H9 (cell line): Measurements from ENCODE around the gene DYTN. TPM values are rescaled to one million over a fixed set of nuclear protein-coding genes. Genes with fewer than 3 reads are reported as not detected.

Experiments
- DNase-seq: peaks from one replicate; pipeline ENCODE4 v3.0.0-alpha.2; 2017
- H2AFZ ChIP-seq: one replicate; pipeline ENCODE4 v1.6.1; 2013; ENCODE audit warnings: mild to moderate bottlenecking, low read length, control low read depth, moderate library complexity
- H2AK5ac ChIP-seq: 2 replicates; pipeline ENCODE4 v1.6.1; 2013; ENCODE audit warnings: low read length, control low read depth, mixed read lengths; ENCODE audit not compliant: insufficient read length
- H2BK120ac ChIP-seq: one replicate; pipeline ENCODE4 v1.6.1; 2013; ENCODE audit warnings: low read depth, mild to moderate bottlenecking, low read length, control low read depth, inconsistent platforms; ENCODE audit not compliant: poor library complexity, severe bottlenecking
- H2BK12ac ChIP-seq: 2 replicates; pipeline ENCODE4 v1.6.1; 2013; ENCODE audit warnings: low read length, control low read depth, mixed read lengths, low read depth; ENCODE audit not compliant: insufficient read length
- H2BK15ac ChIP-seq: 2 replicates; pipeline ENCODE4 v1.6.1; 2013; ENCODE audit warnings: low read depth, low read length, control low read depth
- H2BK20ac ChIP-seq: one replicate; pipeline ENCODE4 v1.6.1; 2013; ENCODE audit warnings: low read depth, mild to moderate bottlenecking, low read length, control low read depth, inconsistent platforms; ENCODE audit not compliant: poor library complexity, severe bottlenecking
- H2BK5ac ChIP-seq: 2 replicates; pipeline ENCODE4 v1.6.1; 2013; ENCODE audit warnings: low read length, control low read depth, mixed read lengths; ENCODE audit not compliant: insufficient read length
- H3K14ac ChIP-seq: 2 replicates; pipeline ENCODE4 v1.6.1; 2013; ENCODE audit warnings: low read length, control low read depth; ENCODE audit not compliant: insufficient read depth
- H3K18ac ChIP-seq: 2 replicates; pipeline ENCODE4 v1.6.1; 2013; ENCODE audit warnings: low read depth, mild to moderate bottlenecking, mixed read lengths, low read length, control low read depth; ENCODE audit not compliant: insufficient read length
- H3K23ac ChIP-seq: 2 replicates; pipeline ENCODE4 v1.6.1; 2013; ENCODE audit warnings: low read length, control low read depth, mixed read lengths, low read depth; ENCODE audit not compliant: insufficient read length
- H3K23me2 ChIP-seq: 2 replicates; pipeline ENCODE4 v1.6.1; 2013; ENCODE audit warnings: low read depth, mild to moderate bottlenecking, mixed read lengths, low read length, control low read depth; ENCODE audit not compliant: insufficient read length, poor library complexity, severe bottlenecking
- H3K27ac ChIP-seq: 2 replicates; pipeline ENCODE4 v1.5.1; 2013; ENCODE audit warnings: low read length, control low read depth, mixed read lengths, low read depth; ENCODE audit not compliant: insufficient read length
- H3K27me3 ChIP-seq: 2 replicates; pipeline ENCODE4 v1.6.1; 2013; ENCODE audit warnings: low read length, control low read depth, inconsistent platforms; ENCODE audit not compliant: insufficient read depth
- H3K4ac ChIP-seq: 2 replicates; pipeline ENCODE4 v1.6.1; 2013; ENCODE audit warnings: low read depth, mild to moderate bottlenecking, control low read depth, inconsistent platforms, low read length, moderate library complexity
- H3K4me1 ChIP-seq: 2 replicates; pipeline ENCODE4 v1.6.1; 2013; ENCODE audit warnings: low read length, control low read depth, inconsistent platforms; ENCODE audit not compliant: insufficient read depth
- H3K4me2 ChIP-seq: 2 replicates; pipeline ENCODE4 v1.6.1; 2013; ENCODE audit warnings: low read length, control low read depth, mixed read lengths; ENCODE audit not compliant: insufficient read length, insufficient read depth
- H3K56ac ChIP-seq: 2 replicates; pipeline ENCODE4 v1.6.1; 2013; ENCODE audit warnings: low read depth, mild to moderate bottlenecking, mixed read lengths, low read length, control low read depth; ENCODE audit not compliant: insufficient read length
- H3K79me1 ChIP-seq: 2 replicates; pipeline ENCODE4 v1.6.1; 2013; ENCODE audit warnings: low read depth, mild to moderate bottlenecking, moderate library complexity, low read length, control low read depth, inconsistent platforms; ENCODE audit not compliant: insufficient read depth, poor library complexity, severe bottlenecking
- H3K79me2 ChIP-seq: 2 replicates; pipeline ENCODE4 v1.6.1; 2013; ENCODE audit warnings: low read length, control low read depth, inconsistent platforms; ENCODE audit not compliant: insufficient read depth
- H3K9ac ChIP-seq: 2 replicates; pipeline ENCODE4 v1.6.1; 2013; ENCODE audit warnings: low read length, control low read depth, mixed read lengths; ENCODE audit not compliant: insufficient read length; ENCODE audit errors: extremely low read depth
- H3K9me3 ChIP-seq: one replicate; pipeline ENCODE4 v1.6.1; 2013; ENCODE audit warnings: low read depth, low read length, inconsistent platforms; ENCODE audit not compliant: control insufficient read depth
- H3T11ph ChIP-seq: one replicate; pipeline ENCODE4 v1.6.1; 2013; ENCODE audit warnings: mild to moderate bottlenecking, low read length, control low read depth, inconsistent platforms
- H4K20me1 ChIP-seq: one replicate; pipeline ENCODE4 v1.6.1; 2013; ENCODE audit not compliant: control insufficient read depth, insufficient read length, insufficient read depth
- H4K5ac ChIP-seq: 2 replicates; pipeline ENCODE4 v1.6.1; 2013; ENCODE audit warnings: low read depth, mild to moderate bottlenecking, mixed read lengths, low read length, control low read depth; ENCODE audit not compliant: insufficient read length
- H4K8ac ChIP-seq: replicated peaks from 2 replicates; pipeline ENCODE4 v1.6.1; 2013; ENCODE audit warnings: low read length, control low read depth, mixed read lengths, low read depth; ENCODE audit not compliant: insufficient read length
- H4K91ac ChIP-seq: 2 replicates; pipeline ENCODE4 v1.6.1; 2013; ENCODE audit warnings: low read depth, mild to moderate bottlenecking, moderate library complexity, mixed read lengths, low read length, control low read depth; ENCODE audit not compliant: insufficient read length
- H3K27ac Mint-ChIP-seq, 3 experiments: 2 replicates in 2 of 3; 3 replicates in 1 of 3; pipeline ENCODE4 v1.8.0; 2020 to 2021; ENCODE audit warnings: mixed read lengths in 3 of 3, mild to moderate bottlenecking in 1 of 3, moderate library complexity in 1 of 3
- H3K27me3 Mint-ChIP-seq: 2 replicates; pipeline ENCODE4 v1.8.0; 2021; ENCODE audit warnings: low read depth, mild to moderate bottlenecking, moderate library complexity, mixed read lengths
- H3K36me3 Mint-ChIP-seq, 3 experiments: 2 replicates in 2 of 3; 3 replicates in 1 of 3; pipeline ENCODE4 v1.8.0; 2020 to 2021; ENCODE audit warnings: low read depth in 3 of 3, mixed read lengths in 3 of 3; ENCODE audit not compliant: insufficient read depth in 1 of 3
- H3K4me1 Mint-ChIP-seq, 2 experiments: 2 replicates each; pipeline ENCODE4 v1.8.0; 2020; ENCODE audit warnings: mixed read lengths in 2 of 2
- H3K4me3 Mint-ChIP-seq, 2 experiments: 2 replicates in 1 of 2; 3 replicates in 1 of 2; pipeline ENCODE4 v1.8.0; 2020 to 2021; ENCODE audit warnings: mild to moderate bottlenecking in 2 of 2, mixed read lengths in 2 of 2, moderate library complexity in 1 of 2
- H3K9me3 Mint-ChIP-seq, 2 experiments: 2 replicates in 1 of 2; 3 replicates in 1 of 2; pipeline ENCODE4 v1.8.0; 2020; ENCODE audit warnings: mild to moderate bottlenecking in 2 of 2, mixed read lengths in 2 of 2, moderate library complexity in 1 of 2
- WGBS: extraction: QIAGEN DNeasy Blood & Tissue Kit; methylation state at CpG from one replicate; pipeline ENCODE4 v1.1.7; 2013; ENCODE audit warnings: missing lambda C conversion rate, low lambda C conversion rate, mixed read lengths; ENCODE audit not compliant: insufficient read length; ENCODE audit errors: extremely low coverage; 5-methylcytosine and 5-hydroxymethylcytosine counted together
- total RNA-seq: library from RNA; stranded (reverse); gene quantifications from 2 replicates; pipeline ENCODE4 v1.2.1, GENCODE V29; 2021
- TF ChIP-seq, protein P1 (sequence below): fragments of 200-600 bp; sonication (generic); conservative IDR thresholded peaks from 3 replicates; pipeline ENCODE4 v1.8.0; 2021; ENCODE audit warnings: antibody characterized with exemption, mild to moderate bottlenecking

The DYTN gene
- total RNA-seq, 1 experiment from 2014 or later = not detected

GRCh38 chr2:206727287-206727686 lies 9.1 kb upstream of the DYTN start:
- DNase-seq = no peak
- TF ChIP-seq, protein P1, sequence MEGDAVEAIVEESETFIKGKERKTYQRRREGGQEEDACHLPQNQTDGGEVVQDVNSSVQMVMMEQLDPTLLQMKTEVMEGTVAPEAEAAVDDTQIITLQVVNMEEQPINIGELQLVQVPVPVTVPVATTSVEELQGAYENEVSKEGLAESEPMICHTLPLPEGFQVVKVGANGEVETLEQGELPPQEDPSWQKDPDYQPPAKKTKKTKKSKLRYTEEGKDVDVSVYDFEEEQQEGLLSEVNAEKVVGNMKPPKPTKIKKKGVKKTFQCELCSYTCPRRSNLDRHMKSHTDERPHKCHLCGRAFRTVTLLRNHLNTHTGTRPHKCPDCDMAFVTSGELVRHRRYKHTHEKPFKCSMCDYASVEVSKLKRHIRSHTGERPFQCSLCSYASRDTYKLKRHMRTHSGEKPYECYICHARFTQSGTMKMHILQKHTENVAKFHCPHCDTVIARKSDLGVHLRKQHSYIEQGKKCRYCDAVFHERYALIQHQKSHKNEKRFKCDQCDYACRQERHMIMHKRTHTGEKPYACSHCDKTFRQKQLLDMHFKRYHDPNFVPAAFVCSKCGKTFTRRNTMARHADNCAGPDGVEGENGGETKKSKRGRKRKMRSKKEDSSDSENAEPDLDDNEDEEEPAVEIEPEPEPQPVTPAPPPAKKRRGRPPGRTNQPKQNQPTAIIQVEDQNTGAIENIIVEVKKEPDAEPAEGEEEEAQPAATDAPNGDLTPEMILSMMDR = no peak
- no peak overlapping the region for H4K8ac ChIP-seq
- H3K4ac ChIP-seq = no peak overlapping the region
- H3K27me3 ChIP-seq = no peaks in the 10 kb centered on the region
- no peak overlapping the region for H2BK15ac ChIP-seq
- no peak overlapping the region for H3K18ac ChIP-seq
- no peaks in the 10 kb centered on the region for H3K79me1 ChIP-seq
- H3K56ac ChIP-seq = no peak overlapping the region
- H3K14ac ChIP-seq = no peak overlapping the region
- no peak overlapping the region for H2AK5ac ChIP-seq
- H3K79me2 ChIP-seq = no peaks in the 10 kb centered on the region
- no peak overlapping the region for H3T11ph ChIP-seq
- no peak overlapping the region for H3K27ac ChIP-seq
- H3K27ac Mint-ChIP-seq = no peak overlapping the region
- no peak overlapping the region for H2BK5ac ChIP-seq
- no peak overlapping the region for H4K5ac ChIP-seq
- no peaks in the 10 kb centered on the region for H4K20me1 ChIP-seq
- H3K4me3 Mint-ChIP-seq = no peak overlapping the region
- no peak overlapping the region for H2BK12ac ChIP-seq
- peaks cover 0 to 1% (median under 1%) of the 10 kb centered on the region in 3 experiments; a peak in 3 of 7 replicates for H3K36me3 Mint-ChIP-seq
- H3K27me3 Mint-ChIP-seq = peaks cover 3% of the 10 kb centered on the region; the same call in 1 of the 2 replicates
- WGBS = no CpG with 5 or more reads among the region's 2 CpGs
- H3K9ac ChIP-seq = no peak overlapping the region
- no peak overlapping the region for H2BK20ac ChIP-seq
- H3K9me3 ChIP-seq = no peaks in the 10 kb centered on the region
- H2AFZ ChIP-seq = no peak overlapping the region
- no peaks in the 10 kb centered on the region for H3K23me2 ChIP-seq
- peaks cover under 1 to 3% of the 10 kb centered on the region in 2 experiments; a peak in 4 of 5 replicates for H3K9me3 Mint-ChIP-seq
- no peak overlapping the region for H2BK120ac ChIP-seq
- H3K4me1 ChIP-seq = no peaks in the 10 kb centered on the region
- H3K4me2 ChIP-seq = no peak overlapping the region
- H3K23ac ChIP-seq = no peak overlapping the region
- peaks cover 0 to 3% of the 10 kb centered on the region in 2 experiments; a peak in 2 of 4 replicates for H3K4me1 Mint-ChIP-seq
- H4K91ac ChIP-seq = no peak overlapping the region
